ENCODE measurements around the gene C10orf67.

GRCh38 chr10:23354630-23355279 is 10.2 kb upstream of the C10orf67 start:
- TF ChIP-seq CBX5 (IDR thresholded peaks at IDR 0.05; ENCODE audit: borderline replicate concordance, low read depth) (no peak), PHF20 (IDR thresholded peaks at IDR 0.05; ENCODE audit: partially characterized antibody) (no peak), ETV6 (IDR thresholded peaks at IDR 0.05; ENCODE audit: borderline replicate concordance in 1 of 2, low read depth in 2 of 2, low read length in 1 of 2) (no peak), ETV6 (CRISPR knock-in tag; IDR thresholded peaks at IDR 0.05; ENCODE audit: borderline replicate concordance) (no peak), GABPB2 (CRISPR knock-in tag; conservative IDR thresholded peaks at IDR 0.05) (no peak)

All from K562 (cell line).